Measurements from ENCODE around the gene TMEM52. TPM values are rescaled to one million over a fixed set of nuclear protein-coding genes. Genes with fewer than 3 reads are reported as not detected.

TMEM52 gene
- polyA plus RNA-seq, 3 donors from 2014 or later, result 0.18 TPM; not detected in 2

- H3K9me3 Mint-ChIP-seq, result no peaks in the 10 kb centered on the region
- no peaks in the 10 kb centered on the region for H3K36me3 Mint-ChIP-seq
- no peaks in the 10 kb centered on the region for H3K4me1 Mint-ChIP-seq
- H3K27me3 Mint-ChIP-seq (ENCODE audit: low read depth in 3 of 3), result peaks cover 0 to under 1% (median 0%) of the 10 kb centered on the region in 3 donors
- no peak overlapping the region for H3K27ac Mint-ChIP-seq
- H3K4me3 Mint-ChIP-seq, result no peak overlapping the region
- no peak for DNase-seq
Measured at GRCh38 chr1:1928231-1929101, 9.4 kb upstream of the TMEM52 start.

GRCh38 chr1:1927751-1928150 lies 8.7 kb upstream of the TMEM52 start:
- Mint-ChIP-seq H3K27ac (no peak overlapping the region), H3K36me3 (no peaks in the 10 kb centered on the region), H3K4me3 (no peak overlapping the region), H3K27me3 (ENCODE audit: low read depth in 3 of 3) (no peaks in the 10 kb centered on the region), H3K4me1 (no peaks in the 10 kb centered on the region), H3K9me3 (no peaks in the 10 kb centered on the region)
- DNase-seq, result no peak

- H3K27me3 Mint-ChIP-seq (ENCODE audit: low read depth in 3 of 3), result no peaks in the 10 kb centered on the region
- DNase-seq, result no peak
- H3K4me3 Mint-ChIP-seq, result no peak overlapping the region
- no peaks in the 10 kb centered on the region for H3K36me3 Mint-ChIP-seq
- no peaks in the 10 kb centered on the region for H3K9me3 Mint-ChIP-seq
- no peaks in the 10 kb centered on the region for H3K4me1 Mint-ChIP-seq
- H3K27ac Mint-ChIP-seq, result no peak overlapping the region
Measured at GRCh38 chr1:1926886-1927660, 8.0 kb upstream of the TMEM52 start.

GRCh38 chr1:1926346-1926811 lies 7.3 kb upstream of the TMEM52 start:
- no peaks in the 10 kb centered on the region for H3K36me3 Mint-ChIP-seq
- no peaks in the 10 kb centered on the region for H3K9me3 Mint-ChIP-seq
- no peaks in the 10 kb centered on the region for H3K27me3 Mint-ChIP-seq (ENCODE audit: low read depth in 3 of 3)
- H3K4me1 Mint-ChIP-seq, result no peaks in the 10 kb centered on the region
- DNase-seq, result no peak
- no peak overlapping the region for H3K27ac Mint-ChIP-seq
- H3K4me3 Mint-ChIP-seq, result no peak overlapping the region

GRCh38 chr1:1925437-1926345 lies 6.6 kb upstream of the TMEM52 start:
- no peak overlapping the region for H3K4me3 Mint-ChIP-seq
- H3K9me3 Mint-ChIP-seq, result no peaks in the 10 kb centered on the region
- H3K36me3 Mint-ChIP-seq, result no peaks in the 10 kb centered on the region
- no peaks in the 10 kb centered on the region for H3K4me1 Mint-ChIP-seq
- H3K27ac Mint-ChIP-seq, result no peak overlapping the region
- no peaks in the 10 kb centered on the region for H3K27me3 Mint-ChIP-seq (ENCODE audit: low read depth in 3 of 3)
- DNase-seq, result no peak

- no peak for DNase-seq
- no peaks in the 10 kb centered on the region for H3K27me3 Mint-ChIP-seq (ENCODE audit: low read depth in 3 of 3)
- H3K27ac Mint-ChIP-seq, result no peak overlapping the region
- H3K4me1 Mint-ChIP-seq, result no peaks in the 10 kb centered on the region
- no peaks in the 10 kb centered on the region for H3K36me3 Mint-ChIP-seq
- H3K9me3 Mint-ChIP-seq, result no peaks in the 10 kb centered on the region
- no peak overlapping the region for H3K4me3 Mint-ChIP-seq
Measured at GRCh38 chr1:1924849-1925248, 5.8 kb upstream of the TMEM52 start.

GRCh38 chr1:1924386-1924785 lies 5.3 kb upstream of the TMEM52 start:
- H3K27ac Mint-ChIP-seq, result no peak overlapping the region

GRCh38 chr1:1922956-1923833 lies 4.1 kb upstream of the TMEM52 start:
- H3K36me3 Mint-ChIP-seq, result no peaks in the 10 kb centered on the region
- H3K4me3 Mint-ChIP-seq, result no peak overlapping the region
- H3K4me1 Mint-ChIP-seq, result peaks cover under 1 to 2% of the 10 kb centered on the region in 2 donors
- H3K27me3 Mint-ChIP-seq (ENCODE audit: low read depth in 3 of 3), result peaks cover 3 to 8% (median 5%) of the 10 kb centered on the region in 3 donors
- no peak for DNase-seq
- H3K9me3 Mint-ChIP-seq, result no peaks in the 10 kb centered on the region
- H3K27ac Mint-ChIP-seq, result no peak overlapping the region

More at GRCh38 chr1:1924386-1924785, 5.3 kb upstream of the TMEM52 start:
- no peak for DNase-seq
- Mint-ChIP-seq H3K4me3 (no peak overlapping the region), H3K4me1 (peaks cover 0 to under 1% of the 10 kb centered on the region in 2 donors), H3K27me3 (ENCODE audit: low read depth in 3 of 3) (peaks cover 0 to 2% (median 2%) of the 10 kb centered on the region in 3 donors), H3K36me3 (no peaks in the 10 kb centered on the region), H3K9me3 (no peaks in the 10 kb centered on the region)

GRCh38 chr1:1922702-1922955 lies 3.5 kb upstream of the TMEM52 start:
- Mint-ChIP-seq H3K9me3 (no peaks in the 10 kb centered on the region), H3K27me3 (ENCODE audit: low read depth in 3 of 3) (peaks cover 3 to 9% (median 5%) of the 10 kb centered on the region in 3 donors), H3K27ac (no peak overlapping the region), H3K36me3 (no peaks in the 10 kb centered on the region), H3K4me3 (no peak overlapping the region), H3K4me1 (peaks cover 6 to 7% of the 10 kb centered on the region in 2 donors)
- DNase-seq, result no peak

GRCh38 chr1:1921901-1922701 lies 3.0 kb upstream of the TMEM52 start:
- no peak for DNase-seq
- no peaks in the 10 kb centered on the region for H3K36me3 Mint-ChIP-seq
- H3K4me1 Mint-ChIP-seq, result peaks cover 6 to 8% of the 10 kb centered on the region in 2 donors
- H3K9me3 Mint-ChIP-seq, result no peaks in the 10 kb centered on the region
- no peak overlapping the region for H3K27ac Mint-ChIP-seq
- no peak overlapping the region for H3K4me3 Mint-ChIP-seq
- H3K27me3 Mint-ChIP-seq (ENCODE audit: low read depth in 3 of 3), result peaks cover 3 to 9% (median 5%) of the 10 kb centered on the region in 3 donors

GRCh38 chr1:1921459-1921862 lies 2.4 kb upstream of the TMEM52 start:
- H3K4me3 Mint-ChIP-seq, result no peak overlapping the region
- no peak for DNase-seq
- no peaks in the 10 kb centered on the region for H3K9me3 Mint-ChIP-seq
- no peak overlapping the region for H3K27ac Mint-ChIP-seq
- peaks cover 3 to 11% (median 5%) of the 10 kb centered on the region in 3 donors for H3K27me3 Mint-ChIP-seq (ENCODE audit: low read depth in 3 of 3)
- no peaks in the 10 kb centered on the region for H3K36me3 Mint-ChIP-seq
- H3K4me1 Mint-ChIP-seq, result peaks cover 6 to 8% of the 10 kb centered on the region in 2 donors
